B cell (primary cell): Measurements from ENCODE around the gene FOXD3. TPM values are rescaled to one million over a fixed set of nuclear protein-coding genes. Genes with fewer than 3 reads are reported as not detected.

Source experiments
- ATAC-seq: fragments of 200-7000 bp; cut with Tn5 transposase; one replicate; pipeline ENCODE4 v1.10.0; 2021; ENCODE audit warnings: low read depth, mild to moderate bottlenecking, moderate number of reproducible peaks, moderate library complexity
- CTCF ChIA-PET: fragments of 350-600 bp; sonication (Branson Sonifier 250); formaldehyde crosslinking; loops from one replicate; lab custom pipeline; 2021; ENCODE audit warnings: antibody characterized with exemption, inconsistent platforms; lab: Charles Lee
- POLR2A ChIA-PET: fragments of 350-600 bp; sonication (Branson Sonifier 250); formaldehyde crosslinking; loops from one replicate; lab custom pipeline; 2021; ENCODE audit warnings: antibody characterized with exemption; lab: Charles Lee
- DNase-seq: peaks from one replicate; pipeline ENCODE4 v3.0.0; 2013
- H2AFZ ChIP-seq: 2 replicates; pipeline ENCODE4 v1.6.1; 2012; ENCODE audit warnings: mild to moderate bottlenecking, low read depth, low read length; ENCODE audit not compliant: insufficient read depth, poor library complexity, severe bottlenecking
- H3K27ac ChIP-seq, 2 donors: 1 replicate in 1 of 2; 2 replicates in 1 of 2; pipeline ENCODE4 v1.5.1; 2012 to 2013; ENCODE audit warnings: low read length in 2 of 2, mild to moderate bottlenecking in 2 of 2, moderate library complexity in 1 of 2
- H3K27me3 ChIP-seq, 4 experiments: fragments of 200-600 bp in 1 of 4; sonication (generic) in 1 of 4; replicated peaks in 1 of 4; 1 replicate in 2 of 4; 2 replicates in 2 of 4; pipeline versions ENCODE4 v1.6.1 to v1.7.0; 2013 to 2016; ENCODE audit warnings: low read length in 3 of 4, mild to moderate bottlenecking in 2 of 4, mixed read lengths in 1 of 4, moderate library complexity in 1 of 4; ENCODE audit not compliant: insufficient read depth in 4 of 4, control insufficient read depth in 3 of 4; ENCODE audit errors: control extremely low read depth in 1 of 4
- H3K36me3 ChIP-seq, 2 experiments: replicated peaks in 1 of 2; 1 replicate in 1 of 2; 2 replicates in 1 of 2; pipeline versions ENCODE4 v1.6.1 to v1.7.1; 2013; ENCODE audit warnings: low read length in 1 of 2; ENCODE audit not compliant: insufficient read depth in 2 of 2, control insufficient read depth in 1 of 2; ENCODE audit errors: control extremely low read depth in 1 of 2, extremely low read depth in 1 of 2
- H3K4me1 ChIP-seq, 2 donors: fragments of 200-600 bp in 1 of 2; sonication (generic) in 1 of 2; 1 replicate in 1 of 2; 2 replicates in 1 of 2; pipeline versions ENCODE4 v1.5.1 to v1.6.1; 2013 to 2017; ENCODE audit warnings: low read length in 2 of 2; ENCODE audit not compliant: control insufficient read depth in 2 of 2, insufficient read depth in 2 of 2
- H3K4me2 ChIP-seq: replicated peaks from 2 replicates; pipeline ENCODE3; 2012; ENCODE audit warnings: mild to moderate bottlenecking, low read depth, low read length; ENCODE audit not compliant: poor library complexity, severe bottlenecking
- H3K4me3 ChIP-seq, 5 experiments: fragments of 200-600 bp in 1 of 5; sonication (generic) in 1 of 5; 1 replicate in 3 of 5; 2 replicates in 2 of 5; pipeline versions ENCODE4 v1.5.1 to v1.7.0; 2011 to 2016; ENCODE audit warnings: low read length in 4 of 5, mild to moderate bottlenecking in 4 of 5, low read depth in 2 of 5, control low read depth in 1 of 5, moderate library complexity in 1 of 5; ENCODE audit not compliant: insufficient read depth in 1 of 5; ENCODE audit errors: control extremely low read depth in 1 of 5, extremely low read depth in 1 of 5
- H3K79me2 ChIP-seq: fragments of 200-600 bp; sonication (generic); one replicate; pipeline ENCODE4 v1.6.0; 2016; ENCODE audit warnings: low read length; ENCODE audit not compliant: control insufficient read depth, insufficient read depth
- H3K9ac ChIP-seq: fragments of 200-600 bp; sonication (generic); 2 replicates; pipeline ENCODE4 v1.6.1; 2017; ENCODE audit warnings: mild to moderate bottlenecking, low read length, moderate library complexity
- H3K9me3 ChIP-seq, 3 donors: one replicate each; pipeline versions ENCODE4 v1.6.1 to v1.7.1; 2013; ENCODE audit warnings: low read length in 2 of 3; ENCODE audit not compliant: control insufficient read depth in 2 of 3, insufficient read depth in 1 of 3; ENCODE audit errors: control extremely low read depth in 1 of 3
- H4K20me1 ChIP-seq: 2 replicates; pipeline ENCODE4 v1.6.0; 2012; ENCODE audit warnings: mild to moderate bottlenecking, low read length; ENCODE audit not compliant: insufficient read depth, control insufficient read depth, poor library complexity, severe bottlenecking
- H3K27ac Mint-ChIP-seq: one replicate; pipeline ENCODE4 v1.8.0; 2021; ENCODE audit warnings: mixed read lengths
- H3K27me3 Mint-ChIP-seq: one replicate; pipeline ENCODE4 v1.8.0; 2021; ENCODE audit warnings: mixed read lengths
- H3K4me1 Mint-ChIP-seq: one replicate; pipeline ENCODE4 v1.8.0; 2021; ENCODE audit warnings: mixed read lengths
- H3K4me3 Mint-ChIP-seq: one replicate; pipeline ENCODE4 v1.8.0; 2021; ENCODE audit warnings: mixed read lengths
- H3K9me3 Mint-ChIP-seq: one replicate; pipeline ENCODE4 v1.8.0; 2022; ENCODE audit warnings: mixed read lengths; ENCODE audit not compliant: insufficient read depth
- CTCF ChIP-seq: fragments of 200-600 bp; IDR thresholded peaks from one replicate; pipeline ENCODE4 v1.8.0; 2022; ENCODE audit warnings: antibody characterized with exemption, mild to moderate bottlenecking
- EZH2 ChIP-seq: IDR thresholded peaks from 2 replicates; pipeline ENCODE4 v1.6.1; 2012; ENCODE audit warnings: borderline replicate concordance, low read depth, mild to moderate bottlenecking, moderate library complexity, low read length; ENCODE audit not compliant: insufficient read depth, poor library complexity, severe bottlenecking
- WGBS: methylation state at CpG from one replicate; pipeline ENCODE4 v1.1.5; 2013; ENCODE audit warnings: missing lambda C conversion rate; ENCODE audit not compliant: insufficient coverage; 5-methylcytosine and 5-hydroxymethylcytosine counted together
- intact Hi-C: fragments of 100-400 bp; cut with micrococcal nuclease; formaldehyde crosslinking; loops from one replicate; pipeline ENCODE4 v1.10.0; 2022
- polyA plus RNA-seq: library from polyadenylated mRNA; depleted of rRNA; stranded (reverse); fragments of >200 nt; gene quantifications from 2 replicates; pipeline ENCODE4 v1.2.3, GENCODE V29; 2012
- total RNA-seq, 2 donors: library from RNA; stranded (reverse); fragments of 120-200 nt in 1 of 2; gene quantifications; 1 replicate in 1 of 2; 2 replicates in 1 of 2; pipeline versions ENCODE4 v1.2.3 to v1.2.4, GENCODE V29; 2013 to 2022

FOXD3 gene
- total and polyA plus RNA-seq, 2 donors (not counting 1 experiment from before 2014, with no cell fraction given), result not detected

GRCh38 chr1:63320022-63320721 lies 2.2 kb upstream of the FOXD3 start:
- H3K27ac Mint-ChIP-seq, result peak overlapping the region; percentile 65
- Histone ChIP-seq H3K9me3 (peaks cover under 1 to 76% (median 34%) of the 10 kb centered on the region in 3 donors), H3K4me3 (no peak overlapping the region), H3K4me2 (peak overlapping the region; percentile 16), H2AFZ (no peak overlapping the region), H3K27ac (no peak overlapping the region), H3K36me3 (no peaks in the 10 kb centered on the region), H3K9ac (no peak overlapping the region), H4K20me1 (no peaks in the 10 kb centered on the region), H3K4me1 (peaks cover 56 to 69% of the 10 kb centered on the region in 2 donors), H3K27me3 (peaks cover 0 to 84% (median 65%) of the 10 kb centered on the region in 4 experiments), H3K79me2 (no peaks in the 10 kb centered on the region)
- WGBS, result 12% methylated on average over 42 of the region's 47 CpGs
- CTCF ChIA-PET, result no interaction called here
- DNase-seq (peak; percentile 55), ATAC-seq (no peak)
- POLR2A ChIA-PET, result no interaction called here
- TF ChIP-seq CTCF, result no peak
- no peak for TF ChIP-seq EZH2
- H3K4me3 Mint-ChIP-seq, result peak overlapping the region; percentile 34
- H3K9me3 Mint-ChIP-seq, result peaks cover 8% of the 10 kb centered on the region
- intact Hi-C loops, result no loop called here
- peaks cover 35% of the 10 kb centered on the region for H3K4me1 Mint-ChIP-seq
- peaks cover 61% of the 10 kb centered on the region for H3K27me3 Mint-ChIP-seq

GRCh38 chr1:63321066-63321784 lies 1.1 kb upstream of the FOXD3 start:
- H3K27me3 Mint-ChIP-seq, result peaks cover 61% of the 10 kb centered on the region

More at GRCh38 chr1:63321066-63321784, 1.1 kb upstream of the FOXD3 start:
- H3K9me3 Mint-ChIP-seq, result peaks cover 8% of the 10 kb centered on the region
- intact Hi-C loops, result no loop called here
- H4K20me1 ChIP-seq, result no peaks in the 10 kb centered on the region
- ATAC-seq, result no peak
- peaks cover 58 to 75% of the 10 kb centered on the region in 2 donors for H3K4me1 ChIP-seq
- H2AFZ ChIP-seq, result peak overlapping the region; percentile 68
- ChIA-PET POLR2A (no interaction called here), CTCF (no interaction called here)
- no peak overlapping the region for H3K27ac ChIP-seq
- H3K79me2 ChIP-seq, result no peaks in the 10 kb centered on the region
- H3K4me3 ChIP-seq, result peak overlapping the region in 1 of 5 experiments; percentile 57
- H3K9ac ChIP-seq, result no peak overlapping the region
- peak; percentile 49 for DNase-seq
- WGBS, result 15% methylated on average over 36 of the region's 39 CpGs
- H3K27ac Mint-ChIP-seq, result peak overlapping the region; percentile 86
- peaks cover 4 to 81% (median 37%) of the 10 kb centered on the region in 3 donors for H3K9me3 ChIP-seq
- peak overlapping the region; percentile 89 for H3K4me2 ChIP-seq
- H3K4me1 Mint-ChIP-seq, result peaks cover 35% of the 10 kb centered on the region
- H3K4me3 Mint-ChIP-seq, result peak overlapping the region; percentile 83
- H3K27me3 ChIP-seq, result peaks cover 2 to 82% (median 68%) of the 10 kb centered on the region in 4 experiments
- no peak for TF ChIP-seq CTCF
- no peak for TF ChIP-seq EZH2
- no peaks in the 10 kb centered on the region for H3K36me3 ChIP-seq
